B cell (primary cell): ENCODE measurements around the gene KRR1. TPM values are rescaled to one million over a fixed set of nuclear protein-coding genes. Genes with fewer than 3 reads are reported as not detected.
A peak's percentile ranks its signal among the peaks of the same experiment; 100 is the strongest.

Source experiments
- ATAC-seq: fragments of 200-7000 bp; cut with Tn5 transposase; one replicate; pipeline ENCODE4 v1.10.0; 2021; ENCODE audit warnings: low read depth, mild to moderate bottlenecking, moderate number of reproducible peaks, moderate library complexity
- CTCF ChIA-PET: fragments of 350-600 bp; sonication (Branson Sonifier 250); formaldehyde crosslinking; loops from one replicate; lab custom pipeline; 2021; ENCODE audit warnings: antibody characterized with exemption, inconsistent platforms; lab: Charles Lee
- POLR2A ChIA-PET: fragments of 350-600 bp; sonication (Branson Sonifier 250); formaldehyde crosslinking; loops from one replicate; lab custom pipeline; 2021; ENCODE audit warnings: antibody characterized with exemption; lab: Charles Lee
- DNase-seq: peaks from one replicate; pipeline ENCODE4 v3.0.0; 2013
- H2AFZ ChIP-seq: 2 replicates; pipeline ENCODE4 v1.6.1; 2012; ENCODE audit warnings: mild to moderate bottlenecking, low read depth, low read length; ENCODE audit not compliant: insufficient read depth, poor library complexity, severe bottlenecking
- H3K27ac ChIP-seq, 2 donors: 1 replicate in 1 of 2; 2 replicates in 1 of 2; pipeline ENCODE4 v1.5.1; 2012 to 2013; ENCODE audit warnings: low read length in 2 of 2, mild to moderate bottlenecking in 2 of 2, moderate library complexity in 1 of 2
- H3K27me3 ChIP-seq, 4 experiments: fragments of 200-600 bp in 1 of 4; sonication (generic) in 1 of 4; replicated peaks in 1 of 4; 1 replicate in 2 of 4; 2 replicates in 2 of 4; pipeline versions ENCODE4 v1.6.1 to v1.7.0; 2013 to 2016; ENCODE audit warnings: low read length in 3 of 4, mild to moderate bottlenecking in 2 of 4, mixed read lengths in 1 of 4, moderate library complexity in 1 of 4; ENCODE audit not compliant: insufficient read depth in 4 of 4, control insufficient read depth in 3 of 4; ENCODE audit errors: control extremely low read depth in 1 of 4
- H3K36me3 ChIP-seq, 2 experiments: replicated peaks in 1 of 2; 1 replicate in 1 of 2; 2 replicates in 1 of 2; pipeline versions ENCODE4 v1.6.1 to v1.7.1; 2013; ENCODE audit warnings: low read length in 1 of 2; ENCODE audit not compliant: insufficient read depth in 2 of 2, control insufficient read depth in 1 of 2; ENCODE audit errors: control extremely low read depth in 1 of 2, extremely low read depth in 1 of 2
- H3K4me1 ChIP-seq, 2 donors: fragments of 200-600 bp in 1 of 2; sonication (generic) in 1 of 2; 1 replicate in 1 of 2; 2 replicates in 1 of 2; pipeline versions ENCODE4 v1.5.1 to v1.6.1; 2013 to 2017; ENCODE audit warnings: low read length in 2 of 2; ENCODE audit not compliant: control insufficient read depth in 2 of 2, insufficient read depth in 2 of 2
- H3K4me2 ChIP-seq: replicated peaks from 2 replicates; pipeline ENCODE3; 2012; ENCODE audit warnings: mild to moderate bottlenecking, low read depth, low read length; ENCODE audit not compliant: poor library complexity, severe bottlenecking
- H3K4me3 ChIP-seq, 5 experiments: fragments of 200-600 bp in 1 of 5; sonication (generic) in 1 of 5; 1 replicate in 3 of 5; 2 replicates in 2 of 5; pipeline versions ENCODE4 v1.5.1 to v1.7.0; 2011 to 2016; ENCODE audit warnings: low read length in 4 of 5, mild to moderate bottlenecking in 4 of 5, low read depth in 2 of 5, control low read depth in 1 of 5, moderate library complexity in 1 of 5; ENCODE audit not compliant: insufficient read depth in 1 of 5; ENCODE audit errors: control extremely low read depth in 1 of 5, extremely low read depth in 1 of 5
- H3K79me2 ChIP-seq: fragments of 200-600 bp; sonication (generic); one replicate; pipeline ENCODE4 v1.6.0; 2016; ENCODE audit warnings: low read length; ENCODE audit not compliant: control insufficient read depth, insufficient read depth
- H3K9ac ChIP-seq: fragments of 200-600 bp; sonication (generic); 2 replicates; pipeline ENCODE4 v1.6.1; 2017; ENCODE audit warnings: mild to moderate bottlenecking, low read length, moderate library complexity
- H3K9me3 ChIP-seq, 3 donors: one replicate each; pipeline versions ENCODE4 v1.6.1 to v1.7.1; 2013; ENCODE audit warnings: low read length in 2 of 3; ENCODE audit not compliant: control insufficient read depth in 2 of 3, insufficient read depth in 1 of 3; ENCODE audit errors: control extremely low read depth in 1 of 3
- H4K20me1 ChIP-seq: 2 replicates; pipeline ENCODE4 v1.6.0; 2012; ENCODE audit warnings: mild to moderate bottlenecking, low read length; ENCODE audit not compliant: insufficient read depth, control insufficient read depth, poor library complexity, severe bottlenecking
- H3K27ac Mint-ChIP-seq: one replicate; pipeline ENCODE4 v1.8.0; 2021; ENCODE audit warnings: mixed read lengths
- H3K27me3 Mint-ChIP-seq: one replicate; pipeline ENCODE4 v1.8.0; 2021; ENCODE audit warnings: mixed read lengths
- H3K4me1 Mint-ChIP-seq: one replicate; pipeline ENCODE4 v1.8.0; 2021; ENCODE audit warnings: mixed read lengths
- H3K4me3 Mint-ChIP-seq: one replicate; pipeline ENCODE4 v1.8.0; 2021; ENCODE audit warnings: mixed read lengths
- H3K9me3 Mint-ChIP-seq: one replicate; pipeline ENCODE4 v1.8.0; 2022; ENCODE audit warnings: mixed read lengths; ENCODE audit not compliant: insufficient read depth
- CTCF ChIP-seq: fragments of 200-600 bp; IDR thresholded peaks from one replicate; pipeline ENCODE4 v1.8.0; 2022; ENCODE audit warnings: antibody characterized with exemption, mild to moderate bottlenecking
- EZH2 ChIP-seq: IDR thresholded peaks from 2 replicates; pipeline ENCODE4 v1.6.1; 2012; ENCODE audit warnings: borderline replicate concordance, low read depth, mild to moderate bottlenecking, moderate library complexity, low read length; ENCODE audit not compliant: insufficient read depth, poor library complexity, severe bottlenecking
- WGBS: methylation state at CpG from one replicate; pipeline ENCODE4 v1.1.5; 2013; ENCODE audit warnings: missing lambda C conversion rate; ENCODE audit not compliant: insufficient coverage; 5-methylcytosine and 5-hydroxymethylcytosine counted together
- intact Hi-C: fragments of 100-400 bp; cut with micrococcal nuclease; formaldehyde crosslinking; loops from one replicate; pipeline ENCODE4 v1.10.0; 2022
- polyA plus RNA-seq: library from polyadenylated mRNA; depleted of rRNA; stranded (reverse); fragments of >200 nt; gene quantifications from 2 replicates; pipeline ENCODE4 v1.2.3, GENCODE V29; 2012
- total RNA-seq, 2 donors: library from RNA; stranded (reverse); fragments of 120-200 nt in 1 of 2; gene quantifications; 1 replicate in 1 of 2; 2 replicates in 1 of 2; pipeline versions ENCODE4 v1.2.3 to v1.2.4, GENCODE V29; 2013 to 2022

The KRR1 gene
- total and polyA plus RNA-seq, 2 donors (not counting 1 experiment from before 2014, with no cell fraction given) = 16.3 to 87.7 TPM

- Histone ChIP-seq H3K36me3 (peaks cover 3 to 31% of the 10 kb centered on the region in 2 experiments), H3K79me2 (peaks cover 25% of the 10 kb centered on the region), H3K4me1 (peaks cover 11 to 18% of the 10 kb centered on the region in 2 donors), H3K9ac (no peak overlapping the region), H4K20me1 (no peaks in the 10 kb centered on the region), H3K27ac (peak overlapping the region in 1 of 2 donors; percentile 83), H3K4me2 (peak overlapping the region; percentile 78), H3K4me3 (no peak overlapping the region), H2AFZ (no peak overlapping the region), H3K27me3 (no peaks in the 10 kb centered on the region), H3K9me3 (no peaks in the 10 kb centered on the region)
- intact Hi-C loops = loop anchor here (5.0 to 10.0 kb wide), 3 partner anchors 523 to 1555 kb away; partner anchors contain the start of genes ATXN7L3B, E2F7 and PHLDA1
- DNase-seq (no peak), ATAC-seq (no peak)
- POLR2A ChIA-PET = interaction anchor here (0.9 kb wide), 1 partner anchor 29 kb away, joined by 3 read pairs; the partner anchor contains the start of gene GLIPR1
- peak overlapping the region; percentile 93 for H3K4me3 Mint-ChIP-seq
- peaks cover 28% of the 10 kb centered on the region for H3K4me1 Mint-ChIP-seq
- TF ChIP-seq CTCF = no peak
- no peak for TF ChIP-seq EZH2
- CTCF ChIA-PET = interaction anchor here (0.7 to 3.7 kb wide), 7 partner anchors 25 to 532 kb away, joined by 3 to 43 read pairs (median 15); partner anchors contain the start of genes GLIPR1L1 and GLIPR1L2
- H3K9me3 Mint-ChIP-seq = peaks cover 2% of the 10 kb centered on the region
- no peaks in the 10 kb centered on the region for H3K27me3 Mint-ChIP-seq
- no peak overlapping the region for H3K27ac Mint-ChIP-seq
- WGBS = 100% methylated on average over 2 of the region's 4 CpGs
Measured at GRCh38 chr12:75509621-75510020, 1.8 kb downstream of the KRR1 start.

- DNase-seq (no peak), ATAC-seq (no peak)
- 94% methylated on average over 2 of the region's 2 CpGs for WGBS
- peaks cover 27% of the 10 kb centered on the region for H3K79me2 ChIP-seq
- H3K27me3 Mint-ChIP-seq = no peaks in the 10 kb centered on the region
- H3K27ac Mint-ChIP-seq = no peak overlapping the region
- no peaks in the 10 kb centered on the region for H3K27me3 ChIP-seq
- TF ChIP-seq CTCF (no peak), EZH2 (no peak)
- peaks cover 11 to 18% of the 10 kb centered on the region in 2 donors for H3K4me1 ChIP-seq
- H4K20me1 ChIP-seq = no peaks in the 10 kb centered on the region
- H3K4me1 Mint-ChIP-seq = peaks cover 28% of the 10 kb centered on the region
- H3K4me3 ChIP-seq = no peak overlapping the region
- no peak overlapping the region for H3K9ac ChIP-seq
- no peak overlapping the region for H3K27ac ChIP-seq
- ChIA-PET POLR2A (interaction anchor here (0.5 kb wide), 1 partner anchor 70 kb away, joined by 3 read pairs; no protein-coding TSS in a partner anchor), CTCF (interaction anchor here (0.7 to 3.7 kb wide), 8 partner anchors 10 to 529 kb away, joined by 3 to 43 read pairs (median 8); partner anchors contain the start of genes GLIPR1L1 and GLIPR1L2)
- no peaks in the 10 kb centered on the region for H3K9me3 ChIP-seq
- intact Hi-C loops = no loop called here
- H3K4me2 ChIP-seq = no peak overlapping the region
- H3K9me3 Mint-ChIP-seq = peaks cover 2% of the 10 kb centered on the region
- no peak overlapping the region for H2AFZ ChIP-seq
- peaks cover 3 to 44% of the 10 kb centered on the region in 2 experiments for H3K36me3 ChIP-seq
- no peak overlapping the region for H3K4me3 Mint-ChIP-seq
Measured at GRCh38 chr12:75508159-75508558, 3.2 kb downstream of the KRR1 start.
